A549 (cell line): Measurements from ENCODE around the gene PDE6C. TPM values are rescaled to one million over a fixed set of nuclear protein-coding genes. Genes with fewer than 3 reads are reported as not detected.

Experiments
- ATAC-seq, 2 experiments: fragments of 200-7000 bp in 1 of 2; fragments of >200 bp in 1 of 2; cut with Nextera tagmentation in 1 of 2; cut with Tn5 transposase in 1 of 2; 3 replicates each; pipeline versions ENCODE4 v1.8.0 to v1.9.1; 2018 to 2020; ENCODE audit warnings: mild to moderate bottlenecking in 1 of 2, moderate library complexity in 1 of 2
- CTCF ChIA-PET: fragments of 300-600 bp; sonication (Branson Sonifier 250); formaldehyde crosslinking; extraction: SDS; loops from one replicate; lab custom pipeline; 2021; ENCODE audit warnings: antibody characterized with exemption, inconsistent platforms; lab: Yijun Ruan, JAX
- POLR2A ChIA-PET: fragments of 350-600 bp; formaldehyde crosslinking; extraction: SDS; loops from one replicate; lab custom pipeline; 2021; ENCODE audit warnings: antibody characterized with exemption, inconsistent platforms; lab: Yijun Ruan, JAX
- DNase-seq, 2 experiments: peaks; one replicate each; pipeline versions ENCODE4 v3.0.0 to v3.0.0-alpha.2; 2011 to 2016; ENCODE audit warnings: low read depth in 1 of 2, low spot score in 1 of 2
- FAIRE-seq: peaks from 2 replicates; lab custom pipeline; 2011; peaks lifted over from hg19 to GRCh38; lab: Jason Lieb, UNC
- H3K27ac ChIP-seq, 2 experiments: fragments of >200 bp; sonication (Bioruptor Twin); formaldehyde crosslinking; 3 replicates each; pipeline ENCODE4 v1.5.1; 2016 to 2017
- H3K4me1 ChIP-seq: fragments of >200 bp; sonication (Bioruptor Twin); formaldehyde crosslinking; 3 replicates; pipeline ENCODE4 v1.6.1; 2016
- H3K4me2 ChIP-seq: fragments of >200 bp; sonication (Bioruptor Twin); formaldehyde crosslinking; 3 replicates; pipeline ENCODE4 v1.6.1; 2016
- H3K4me3 ChIP-seq: fragments of >200 bp; sonication (Bioruptor Twin); formaldehyde crosslinking; 3 replicates; pipeline ENCODE4 v1.5.1; 2016
- H3K9me3 ChIP-seq: fragments of >200 bp; sonication (Bioruptor Twin); formaldehyde crosslinking; 3 replicates; pipeline ENCODE4 v1.6.1; 2016
- CHD4 ChIP-seq: fragments of 200-600 bp; sonication (generic); IDR thresholded peaks from 2 replicates; pipeline ENCODE4 v1.6.1; 2016; ENCODE audit warnings: antibody characterized with exemption, mild to moderate bottlenecking, borderline replicate concordance
- EHF ChIP-seq: fragments of 250-450 bp; sonication (Bioruptor Pico); IDR thresholded peaks from 2 replicates; pipeline ENCODE4 v1.5.0; 2020; ENCODE audit warnings: mild to moderate bottlenecking
- FOSL2 ChIP-seq, 2 experiments: fragments of 450-650 bp in 1 of 2; fragments of >200 bp in 1 of 2; sonication (Bioruptor Twin) in 1 of 2; formaldehyde crosslinking; IDR thresholded peaks; 2 replicates each; pipeline versions ENCODE4 v1.5.0 to v1.6.1; 2016 to 2020; ENCODE audit warnings: mild to moderate bottlenecking in 1 of 2, moderate library complexity in 1 of 2
- GATA3 ChIP-seq: IDR thresholded peaks from 2 replicates; pipeline ENCODE4 v1.6.1; 2012; ENCODE audit warnings: borderline replicate concordance
- JUN ChIP-seq, 2 experiments: fragments of >200 bp; sonication (Bioruptor Twin); formaldehyde crosslinking; IDR thresholded peaks; 2 replicates in 1 of 2; 3 replicates in 1 of 2; pipeline ENCODE4 v1.6.1; 2016 to 2017
- JUNB ChIP-seq: fragments of >200 bp; sonication (Bioruptor Twin); formaldehyde crosslinking; IDR thresholded peaks from 2 replicates; pipeline ENCODE4 v1.6.1; 2016
- KDM1A ChIP-seq: fragments of 200-600 bp; sonication (generic); IDR thresholded peaks from 2 replicates; pipeline ENCODE4 v1.6.1; 2016; ENCODE audit warnings: low read depth, mild to moderate bottlenecking
- MAFK ChIP-seq: fragments of 450-650 bp; IDR thresholded peaks from 2 replicates; pipeline ENCODE4 v1.6.1; 2014; ENCODE audit not compliant: partially characterized antibody
- POLR2AphosphoS2 ChIP-seq: conservative IDR thresholded peaks from 2 replicates; pipeline ENCODE4 v1.6.1; 2012; ENCODE audit warnings: low read length, improper control_type of control experiment, inconsistent platforms
- RCOR1 ChIP-seq: fragments of 150-350 bp; IDR thresholded peaks from 2 replicates; pipeline ENCODE4 v1.6.1; 2014; ENCODE audit warnings: antibody characterized with exemption, low read length, low read depth
- RFX5 ChIP-seq: fragments of 450-650 bp; IDR thresholded peaks from 2 replicates; pipeline ENCODE4 v1.7.1; 2014; ENCODE audit warnings: antibody characterized with exemption, mild to moderate bottlenecking, moderate library complexity
- ZNF302 ChIP-seq: fragments of 250-450 bp; sonication (Bioruptor Pico); IDR thresholded peaks from 2 replicates; pipeline ENCODE4 v1.9.0; 2021; ENCODE audit warnings: inconsistent platforms, mild to moderate bottlenecking, moderate library complexity
- WGBS: methylation state at CpG from one replicate; pipeline ENCODE4 v1.1.6; 2017; ENCODE audit errors: missing lambda C conversion rate; 5-methylcytosine and 5-hydroxymethylcytosine counted together
- polyA plus RNA-seq, 4 experiments: library from polyadenylated mRNA; depleted of rRNA in 3 of 4; stranded (reverse); fragments of >200 nt; fragmentation: RNase III in 1 of 4; extraction: RNeasy Plus Mini Kit Qiagen cat#74134 plus additional on column Dnase treatment in 1 of 4; gene quantifications; 2 replicates in 3 of 4; 3 replicates in 1 of 4; pipeline ENCODE4 v1.2.3, GENCODE V29; 2011 to 2017
- TF ChIP-seq, protein P1 (sequence below): IDR thresholded peaks from 2 replicates; pipeline ENCODE4 v1.6.1; 2012
- TF ChIP-seq, protein P2 (sequence below): fragments of 150-350 bp; IDR thresholded peaks from 2 replicates; pipeline ENCODE4 v1.6.1; 2014; ENCODE audit warnings: low read depth, mild to moderate bottlenecking, low read length

The PDE6C gene
- polyA plus RNA-seq, 2 of the 4 experiments (the other 2 are of a cell fraction), result not detected

DNA sequence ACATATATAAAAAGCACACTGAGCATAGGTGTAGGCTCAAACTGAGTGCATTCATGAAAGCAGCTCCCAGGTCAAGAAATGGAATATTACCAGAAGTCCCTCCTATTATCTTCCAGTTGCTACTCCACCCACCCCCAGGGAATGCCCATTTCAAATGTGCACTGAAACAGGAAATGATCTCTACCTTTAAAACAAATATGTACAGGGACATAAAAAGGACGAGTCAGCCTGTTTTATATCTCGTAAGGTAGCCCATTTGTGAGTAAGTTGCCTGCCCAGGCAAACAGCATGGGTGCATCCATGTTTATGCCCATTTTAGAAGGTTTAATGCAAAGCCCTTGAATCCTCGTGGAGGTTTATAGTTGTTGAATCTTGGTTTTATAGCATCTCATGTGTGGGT is 35.4 kb upstream of the PDE6C start:
- ChIA-PET POLR2A (no interaction called here), CTCF (interaction anchor here (1.0 to 1.6 kb wide), 2 partner anchors 11 to 23 kb away, joined by 3 read pairs; no protein-coding TSS in a partner anchor)
- TF ChIP-seq RCOR1, result no peak
- TF ChIP-seq MAFK, result peak; percentile 12
- H3K27ac ChIP-seq, result peak overlapping the region in 1 of 2 experiments; percentile 49; a peak in 2 of 6 replicates
- WGBS, result 39% methylated on average over 3 of the region's 3 CpGs
- FAIRE-seq (no peak), ATAC-seq (no peak), DNase-seq (no peak)
- peaks cover 7% of the 10 kb centered on the region; the same call in 1 of the 3 replicates for H3K9me3 ChIP-seq
- peak overlapping the region; percentile 13; the same call in 2 of the 3 replicates for H3K4me2 ChIP-seq
- H3K4me1 ChIP-seq, result peaks cover 22% of the 10 kb centered on the region
- H3K4me3 ChIP-seq, result no peak overlapping the region

DNA sequence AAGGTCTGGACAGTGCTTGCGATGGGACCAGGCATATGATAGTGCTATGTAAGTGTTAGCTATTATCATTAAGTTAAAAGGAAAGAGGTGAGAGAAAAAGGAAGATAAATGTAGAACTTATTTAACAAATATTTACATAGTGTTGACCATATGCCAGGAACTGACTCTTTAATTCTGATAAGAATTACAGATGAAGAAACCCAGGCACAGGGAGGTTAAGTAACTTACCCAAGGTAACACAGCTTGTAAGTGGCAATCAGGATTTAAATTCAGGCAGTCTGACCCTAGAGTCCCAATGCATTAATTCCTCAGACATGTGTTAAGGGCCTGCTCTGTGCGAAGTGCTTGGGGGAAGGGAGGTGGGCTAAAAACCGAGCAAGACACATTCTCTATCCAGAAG is 34.8 kb upstream of the PDE6C start:
- H3K4me1 ChIP-seq, result peaks cover 22% of the 10 kb centered on the region
- 87% methylated on average over 3 of the region's 3 CpGs for WGBS
- H3K27ac ChIP-seq, result peak overlapping the region in 1 of 2 experiments; percentile 49; a peak in 1 of 6 replicates
- ChIA-PET POLR2A (no interaction called here), CTCF (interaction anchor here (0.6 to 2.3 kb wide), 4 partner anchors 12 to 103 kb away, joined by 3 to 7 read pairs (median 3); no protein-coding TSS in a partner anchor)
- peak overlapping the region; percentile 13; the same call in 1 of the 3 replicates for H3K4me2 ChIP-seq
- peaks cover 7% of the 10 kb centered on the region; the same call in 1 of the 3 replicates for H3K9me3 ChIP-seq
- ATAC-seq (no peak), DNase-seq (no peak), FAIRE-seq (no peak)
- no peak for TF ChIP-seq CHD4
- no peak overlapping the region for H3K4me3 ChIP-seq

DNA sequence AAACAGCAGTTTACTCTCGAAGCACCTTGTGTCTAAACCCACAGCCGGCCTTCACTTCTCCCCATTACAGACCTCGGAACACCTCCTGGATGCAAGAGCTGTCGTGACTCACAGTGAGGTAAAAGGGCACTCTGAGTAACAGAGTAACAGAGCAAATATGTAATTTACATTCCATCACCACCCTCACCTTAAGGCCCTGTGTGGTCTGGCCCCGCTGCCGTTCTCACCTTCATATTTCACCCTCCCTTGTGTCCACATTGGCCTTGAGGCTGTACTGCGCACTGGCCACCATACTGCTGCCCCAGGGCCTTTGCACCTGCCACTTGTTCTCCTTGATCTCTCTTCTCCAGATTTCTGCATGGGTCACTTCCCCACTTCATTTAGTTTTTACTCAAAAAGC is 33.2 kb upstream of the PDE6C start:
- DNase-seq (peak; percentile 49 to 61), ATAC-seq (peak; percentile 85 to 86), FAIRE-seq (no peak)
- Histone ChIP-seq H3K4me1 (peaks cover 22% of the 10 kb centered on the region), H3K4me2 (peak overlapping the region; percentile 61), H3K4me3 (no peak overlapping the region), H3K27ac (peak overlapping the region; percentile 46 to 68; a peak in 5 of 6 replicates), H3K9me3 (peaks cover 7% of the 10 kb centered on the region; the same call in 1 of the 3 replicates)
- POLR2A ChIA-PET, result no interaction called here
- WGBS, result 15% methylated on average over 7 of the region's 7 CpGs
- CTCF ChIA-PET, result interaction anchor here (0.7 to 2.3 kb wide), 5 partner anchors 9 to 101 kb away, joined by 3 to 7 read pairs (median 3); no protein-coding TSS in a partner anchor
- TF ChIP-seq, protein P1, sequence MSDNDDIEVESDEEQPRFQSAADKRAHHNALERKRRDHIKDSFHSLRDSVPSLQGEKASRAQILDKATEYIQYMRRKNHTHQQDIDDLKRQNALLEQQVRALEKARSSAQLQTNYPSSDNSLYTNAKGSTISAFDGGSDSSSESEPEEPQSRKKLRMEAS, result peak; percentile 42; the same call in 1 of the 2 replicates
- TF ChIP-seq JUNB (0 out of 2 replicates have a peak, but pooled peaks have one; percentile 28), EHF (CRISPR knock-in tag) (no peak), GATA3 (peak; percentile 45; the same call in 1 of the 2 replicates), FOSL2 (IDR thresholded peaks at IDR 0.05) (peak; percentile 49; the same call in 1 of the 2 replicates), FOSL2 (CRISPR knock-in tag; IDR thresholded peaks at IDR 0.05) (peak; percentile 22; the same call in 1 of the 2 replicates), KDM1A (0 out of 2 replicates have a peak, but pooled peaks have one; percentile 20), JUN (IDR thresholded peaks at IDR 0.05) (0 out of 5 replicates have a peak, but pooled peaks of 1 of the 2 experiments have one; percentile 18), RFX5 (no peak), POLR2AphosphoS2 (no peak)

DNA sequence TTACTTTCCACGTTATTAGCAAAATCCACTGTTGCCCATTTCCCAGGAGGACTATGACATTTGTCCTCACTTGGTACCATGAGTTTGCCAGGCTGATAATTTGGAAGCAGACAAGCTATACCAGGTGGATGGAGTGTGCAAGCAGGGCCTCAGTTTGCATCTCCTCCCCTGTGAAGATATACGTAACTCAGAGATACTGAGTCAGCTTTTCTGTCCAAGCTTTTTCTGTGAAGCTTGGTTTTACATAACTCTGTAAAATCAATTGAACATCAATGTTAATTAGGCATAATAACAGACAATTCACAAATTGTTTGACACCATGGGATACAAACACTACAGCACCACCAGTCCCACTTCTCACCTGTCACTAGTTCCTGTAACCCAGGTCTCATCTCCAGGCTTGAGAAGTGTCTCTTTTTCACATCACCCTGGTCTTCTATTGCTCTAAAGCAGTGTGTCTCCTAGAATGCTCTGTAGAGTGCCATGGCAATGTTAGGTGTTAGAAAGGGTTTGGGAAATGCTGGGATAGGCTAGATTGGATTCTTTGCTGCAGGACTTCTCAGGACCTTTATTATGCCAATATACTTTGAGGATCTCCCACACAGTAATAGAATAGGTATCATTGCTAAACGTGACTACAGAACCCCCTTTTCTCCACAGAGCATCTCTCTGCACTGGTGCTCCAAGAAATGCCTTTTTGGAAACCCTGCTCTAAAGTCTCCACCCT is 32.2 kb upstream of the PDE6C start:
- ChIA-PET POLR2A (no interaction called here), CTCF (interaction anchor here (0.6 to 2.3 kb wide), 4 partner anchors 10 to 134 kb away, joined by 3 to 7 read pairs (median 5); no protein-coding TSS in a partner anchor)
- TF ChIP-seq, protein P2, sequence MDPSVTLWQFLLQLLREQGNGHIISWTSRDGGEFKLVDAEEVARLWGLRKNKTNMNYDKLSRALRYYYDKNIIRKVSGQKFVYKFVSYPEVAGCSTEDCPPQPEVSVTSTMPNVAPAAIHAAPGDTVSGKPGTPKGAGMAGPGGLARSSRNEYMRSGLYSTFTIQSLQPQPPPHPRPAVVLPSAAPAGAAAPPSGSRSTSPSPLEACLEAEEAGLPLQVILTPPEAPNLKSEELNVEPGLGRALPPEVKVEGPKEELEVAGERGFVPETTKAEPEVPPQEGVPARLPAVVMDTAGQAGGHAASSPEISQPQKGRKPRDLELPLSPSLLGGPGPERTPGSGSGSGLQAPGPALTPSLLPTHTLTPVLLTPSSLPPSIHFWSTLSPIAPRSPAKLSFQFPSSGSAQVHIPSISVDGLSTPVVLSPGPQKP, result no peak
- TF ChIP-seq MAFK, result peak; percentile 57
- no peak for TF ChIP-seq EHF (CRISPR knock-in tag)
- no peak for TF ChIP-seq ZNF302 (CRISPR knock-in tag)
- ATAC-seq (no peak), DNase-seq (no peak), FAIRE-seq (no peak)
- H3K4me3 ChIP-seq, result no peak overlapping the region
- WGBS, result 75% methylated on average over 3 of the region's 3 CpGs
- H3K4me2 ChIP-seq, result no peak overlapping the region
- H3K9me3 ChIP-seq, result peaks cover 7% of the 10 kb centered on the region; the same call in 1 of the 3 replicates
- H3K27ac ChIP-seq, result no peak overlapping the region
- peaks cover 22% of the 10 kb centered on the region for H3K4me1 ChIP-seq
